IMR-90 (cell line): ENCODE results near the gene TBC1D22B. TPM values are rescaled to one million over a fixed set of nuclear protein-coding genes. Genes with fewer than 3 reads are reported as not detected.

Source experiments
- ATAC-seq: fragments of 200-7000 bp; cut with Tn5 transposase; 2 replicates; pipeline ENCODE4 v1.9.1; 2020; ENCODE audit warnings: low read depth, mild to moderate bottlenecking, moderate library complexity
- BruUV-seq: library from RNA; stranded (reverse); fragments of 400-500 nt; replicated peaks from 2 replicates; lab custom pipeline; 2021; lab: Mats Ljungman, UMichigan
- CTCF ChIA-PET: fragments of 300-600 bp; formaldehyde crosslinking; extraction: SDS; loops from one replicate; lab custom pipeline; 2021; ENCODE audit warnings: antibody characterized with exemption; lab: Yijun Ruan, JAX
- POLR2A ChIA-PET: fragments of 300-600 bp; sonication (Branson Sonifier 250); formaldehyde crosslinking; loops from one replicate; lab custom pipeline; 2022; ENCODE audit warnings: antibody characterized with exemption; ENCODE audit not compliant: unreplicated experiment; lab: Charles Lee
- DNase-seq: peaks from one replicate; pipeline ENCODE4 v3.0.0; 2013
- H2AFZ ChIP-seq: replicated peaks from 2 replicates; pipeline ENCODE3; 2013; ENCODE audit warnings: low read length, mild to moderate bottlenecking; ENCODE audit not compliant: poor library complexity
- H2AK5ac ChIP-seq: 2 replicates; pipeline ENCODE4 v1.6.1; 2013; ENCODE audit warnings: low read depth, low read length, inconsistent platforms
- H2AK9ac ChIP-seq: replicated peaks from 2 replicates; pipeline ENCODE3; 2013; ENCODE audit warnings: mild to moderate bottlenecking, low read depth, low read length, moderate library complexity; ENCODE audit not compliant: poor library complexity
- H2BK120ac ChIP-seq: 2 replicates; pipeline ENCODE4 v1.6.1; 2013; ENCODE audit warnings: low read depth, low read length, inconsistent platforms
- H2BK15ac ChIP-seq: 3 replicates; pipeline ENCODE4 v1.6.1; 2013; ENCODE audit warnings: low read depth, low read length, inconsistent platforms
- H2BK20ac ChIP-seq: 2 replicates; pipeline ENCODE4 v1.6.1; 2013; ENCODE audit warnings: low read depth, mild to moderate bottlenecking, inconsistent platforms, low read length, moderate library complexity
- H2BK5ac ChIP-seq: 2 replicates; pipeline ENCODE4 v1.6.1; 2013; ENCODE audit warnings: mild to moderate bottlenecking, low read depth, low read length, inconsistent platforms; ENCODE audit not compliant: poor library complexity, severe bottlenecking
- H3K14ac ChIP-seq: replicated peaks from 2 replicates; pipeline ENCODE4 v1.6.1; 2013; ENCODE audit warnings: low read depth, low read length, inconsistent platforms
- H3K18ac ChIP-seq: 2 replicates; pipeline ENCODE4 v1.6.1; 2013; ENCODE audit warnings: low read depth, low read length, control low read depth
- H3K23ac ChIP-seq: 2 replicates; pipeline ENCODE4 v1.6.1; 2013; ENCODE audit warnings: low read depth, low read length, inconsistent platforms
- H3K27ac ChIP-seq: 2 replicates; pipeline ENCODE4 v1.5.1; 2013; ENCODE audit warnings: mild to moderate bottlenecking, control low read depth, low read length; ENCODE audit not compliant: insufficient read depth
- H3K27me3 ChIP-seq: 2 replicates; pipeline ENCODE4 v1.6.1; 2013; ENCODE audit warnings: low read length; ENCODE audit not compliant: control insufficient read depth, insufficient read depth
- H3K36me3 ChIP-seq: 2 replicates; pipeline ENCODE4 v1.6.1; 2013; ENCODE audit warnings: low read length, mixed read lengths; ENCODE audit not compliant: control insufficient read depth, insufficient read depth
- H3K4ac ChIP-seq: 2 replicates; pipeline ENCODE4 v1.6.1; 2013; ENCODE audit warnings: low read depth, low read length, inconsistent platforms
- H3K4me1 ChIP-seq: 2 replicates; pipeline ENCODE4 v1.6.1; 2013; ENCODE audit warnings: low read length, mixed read lengths; ENCODE audit not compliant: control insufficient read depth, insufficient read depth
- H3K4me2 ChIP-seq: 2 replicates; pipeline ENCODE4 v1.6.1; 2013; ENCODE audit warnings: low read depth, mild to moderate bottlenecking, control low read depth, low read length, moderate library complexity
- H3K4me3 ChIP-seq: 2 replicates; pipeline ENCODE4 v1.5.1; 2013; ENCODE audit warnings: low read depth, mild to moderate bottlenecking, control low read depth, low read length, moderate library complexity; ENCODE audit not compliant: insufficient read depth
- H3K56ac ChIP-seq: 2 replicates; pipeline ENCODE4 v1.6.1; 2013; ENCODE audit warnings: low read length, inconsistent platforms; ENCODE audit not compliant: insufficient read depth; ENCODE audit errors: extremely low read depth
- H3K79me1 ChIP-seq, 2 experiments: 2 replicates each; pipeline ENCODE4 v1.6.1; 2013; ENCODE audit warnings: low read length in 2 of 2, inconsistent platforms in 1 of 2, low read depth in 1 of 2
- H3K9ac ChIP-seq: 2 replicates; pipeline ENCODE4 v1.6.1; 2013; ENCODE audit warnings: low read depth, low read length, control low read depth
- H3K9me1 ChIP-seq: 2 replicates; pipeline ENCODE4 v1.6.1; 2013; ENCODE audit warnings: low read length, inconsistent platforms; ENCODE audit not compliant: insufficient read depth
- H3K9me3 ChIP-seq: 2 replicates; pipeline ENCODE4 v1.6.1; 2013; ENCODE audit warnings: low read length; ENCODE audit not compliant: control insufficient read depth, insufficient read depth
- H4K20me1 ChIP-seq: 2 replicates; pipeline ENCODE4 v1.6.1; 2013; ENCODE audit warnings: low read length, inconsistent platforms; ENCODE audit not compliant: insufficient read depth
- H4K5ac ChIP-seq: 2 replicates; pipeline ENCODE4 v1.6.1; 2013; ENCODE audit warnings: mild to moderate bottlenecking, low read depth, low read length, control low read depth
- H4K8ac ChIP-seq, 2 experiments: 2 replicates each; pipeline ENCODE4 v1.6.1; 2013; ENCODE audit warnings: low read depth in 2 of 2, low read length in 2 of 2, control low read depth in 1 of 2, inconsistent platforms in 1 of 2
- H4K91ac ChIP-seq: 2 replicates; pipeline ENCODE4 v1.6.1; 2013; ENCODE audit warnings: low read depth, low read length, inconsistent platforms; ENCODE audit not compliant: insufficient read depth
- CTCF ChIP-seq: conservative IDR thresholded peaks from 2 replicates; pipeline ENCODE4 v1.5.1; 2012; ENCODE audit warnings: mild to moderate bottlenecking, low read depth, low read length, improper control_type of control experiment
- FOS ChIP-seq: fragments of 150-350 bp; IDR thresholded peaks from 2 replicates; pipeline ENCODE4 v1.6.1; 2016; ENCODE audit warnings: low read depth, low read length
- MXI1 ChIP-seq: IDR thresholded peaks from 2 replicates; pipeline ENCODE4 v1.6.1; 2012; ENCODE audit warnings: low read depth, mild to moderate bottlenecking, low read length, moderate library complexity, borderline replicate concordance
- RAD21 ChIP-seq: IDR thresholded peaks from 2 replicates; pipeline ENCODE4 v1.6.1; 2012; ENCODE audit warnings: low read length, improper control_type of control experiment
- SMC3 ChIP-seq: fragments of 150-350 bp; IDR thresholded peaks from 2 replicates; pipeline ENCODE4 v1.6.1; 2016; ENCODE audit warnings: low read depth, mild to moderate bottlenecking, antibody characterized with exemption, low read length, moderate library complexity
- WGBS, 2 experiments: methylation state at CpG; one replicate each; pipeline versions ENCODE4 v1.1.5 to v1.1.7; 2013; ENCODE audit warnings: missing lambda C conversion rate in 2 of 2; ENCODE audit not compliant: insufficient read length in 1 of 2; ENCODE audit errors: extremely low coverage in 2 of 2; 5-methylcytosine and 5-hydroxymethylcytosine counted together
- dilution Hi-C: fragments of 300-500 bp; cut with HindIII; formaldehyde crosslinking; loops from one replicate; pipeline ENCODE4 v1.14.3; 2018; ENCODE audit warnings: low sequenced_read_pairs; ENCODE audit not compliant: unreplicated experiment
- in situ Hi-C: fragments of 300-500 bp; cut with MboI; formaldehyde crosslinking; loops from 3 replicates; pipeline ENCODE4 v1.14.3; 2019; ENCODE audit warnings: low sequenced_read_pairs, inconsistent platforms, mixed read lengths
- intact Hi-C: fragments of 100-400 bp; cut with micrococcal nuclease; formaldehyde crosslinking; loops from 2 replicates; pipeline ENCODE4 v1.10.0; 2022
- polyA plus RNA-seq, 3 experiments: library from polyadenylated mRNA; depleted of rRNA; stranded (reverse); fragments of >200 nt; gene quantifications; 2 replicates each; pipeline ENCODE4 v1.2.3, GENCODE V29; 2012; ENCODE audit warnings: low replicate concordance in 1 of 3
- total RNA-seq: library from RNA; depleted of rRNA; stranded (reverse); fragments of >200 nt; gene quantifications from 2 replicates; pipeline ENCODE4 v1.2.3, GENCODE V29; 2012

The TBC1D22B gene
- total and polyA plus RNA-seq, 2 of the 4 experiments (the other 2 are of a cell fraction): 6.6 to 7.5 TPM

- ATAC-seq: peak; percentile 86
- Histone ChIP-seq H2AFZ (peak overlapping the region; percentile 21), H2BK15ac (no peak overlapping the region; the same call in 2 of the 3 replicates), H3K36me3 (no peaks in the 10 kb centered on the region), H3K14ac (no peak overlapping the region), H4K91ac (no peak overlapping the region), H3K27me3 (no peaks in the 10 kb centered on the region), H3K18ac (no peak overlapping the region), H2BK20ac (no peak overlapping the region), H3K79me1 (no peaks in the 10 kb centered on the region), H4K8ac (no peak overlapping the region), H3K9me3 (no peaks in the 10 kb centered on the region), H3K4me3 (no peak overlapping the region), H3K9ac (no peak overlapping the region), H3K4ac (no peak overlapping the region), H2BK5ac (no peak overlapping the region), H2AK9ac (no peak overlapping the region), H4K20me1 (0 out of 2 replicates have a peak, but pooled peaks cover 4% of the 10 kb centered on the region), H4K5ac (no peak overlapping the region), H3K23ac (no peak overlapping the region), H3K4me2 (no peak overlapping the region), H3K27ac (no peak overlapping the region), H3K4me1 (peaks cover 2% of the 10 kb centered on the region; the same call in 1 of the 2 replicates), H2BK120ac (no peak overlapping the region), H3K9me1 (no peaks in the 10 kb centered on the region), H3K56ac (no peak overlapping the region), H2AK5ac (no peak overlapping the region)
- in situ Hi-C loops: loop anchor here (10.0 kb wide), 1 partner anchor 153 kb away; no protein-coding TSS in a partner anchor
- POLR2A ChIA-PET: no interaction called here
- TF ChIP-seq CTCF (peak; percentile 69), FOS (no peak), SMC3 (peak; percentile 88), RAD21 (peak; percentile 67), MXI1 (no peak)
- no TSS peak for BruUV-seq
- DNase-seq: peak; percentile 70
- 62% methylated on average over 6 of the region's 7 CpGs; no CpG with 5 or more reads in 1 of the 2 experiments for WGBS, 2 experiments
- intact Hi-C loops: no loop called here
- dilution Hi-C loops: no loop called here
- CTCF ChIA-PET: interaction anchor here (0.6 to 3.4 kb wide), 4 partner anchors 24 to 189 kb away, joined by 3 to 30 read pairs (median 6); no protein-coding TSS in a partner anchor
Measured at GRCh38 chr6:37207903-37208456, 49.6 kb upstream of the TBC1D22B start.
